T-helper 1 cell (primary cell): ENCODE data around the gene CMBL.

Source experiments
- DNase-seq, 5 donors: peaks; one replicate each; pipeline ENCODE4 v3.0.0-alpha.2; 2012 to 2020

CMBL gene

GRCh38 chr5:10333154-10334006 is 25.7 kb upstream of the CMBL start:
- DNase-seq = no peak

- DNase-seq = no peak
These were observed 24.6 kb upstream of the CMBL start for GRCh38 chr5:10332301-10332700.

- DNase-seq = no peak
These were observed 23.7 kb upstream of the CMBL start for GRCh38 chr5:10331341-10331796.

- DNase-seq = no peak
These were observed 23.0 kb upstream of the CMBL start for GRCh38 chr5:10330511-10331230.

GRCh38 chr5:10329820-10330481 is 22.2 kb upstream of the CMBL start:
- DNase-seq = no peak

- no peak for DNase-seq
These were observed 21.7 kb upstream of the CMBL start for GRCh38 chr5:10329446-10329819.

- no peak for DNase-seq
These were observed 20.6 kb upstream of the CMBL start for GRCh38 chr5:10328323-10328722.

- DNase-seq = no peak
These were observed 17.0 kb upstream of the CMBL start for GRCh38 chr5:10324518-10325370.

GRCh38 chr5:10323588-10324488 is 16.1 kb upstream of the CMBL start:
- DNase-seq = no peak

GRCh38 chr5:10321882-10322281 is 14.2 kb upstream of the CMBL start:
- DNase-seq = no peak

- no peak for DNase-seq
These were observed 13.1 kb upstream of the CMBL start for GRCh38 chr5:10320793-10321192.

GRCh38 chr5:10319202-10319851 is 11.6 kb upstream of the CMBL start:
- DNase-seq = no peak

GRCh38 chr5:10317825-10318682 is 10.4 kb upstream of the CMBL start:
- DNase-seq = peak in 1 of 5 donors; percentile 23

GRCh38 chr5:10315824-10316509 is 8.3 kb upstream of the CMBL start:
- DNase-seq = no peak

- DNase-seq = no peak
These were observed 7.5 kb upstream of the CMBL start for GRCh38 chr5:10315201-10315600.

GRCh38 chr5:10311595-10312425 is 4.1 kb upstream of the CMBL start:
- no peak for DNase-seq

- DNase-seq = peak in 1 of 5 donors; percentile 6
These were observed 3.3 kb upstream of the CMBL start for GRCh38 chr5:10310835-10311570.
